Erythroblast (primary cell): Measurements from ENCODE around the gene ILRUN.

Experiments
- GATA1 ChIP-seq: IDR thresholded peaks from 2 replicates; pipeline ENCODE4 v1.6.1; 2011; ENCODE audit warnings: low read depth, mild to moderate bottlenecking, control low read depth, low read length, moderate library complexity
- POLR2A ChIP-seq: IDR thresholded peaks from 2 replicates; pipeline ENCODE4 v1.6.1; 2011; ENCODE audit warnings: mild to moderate bottlenecking, low read length

DNA sequence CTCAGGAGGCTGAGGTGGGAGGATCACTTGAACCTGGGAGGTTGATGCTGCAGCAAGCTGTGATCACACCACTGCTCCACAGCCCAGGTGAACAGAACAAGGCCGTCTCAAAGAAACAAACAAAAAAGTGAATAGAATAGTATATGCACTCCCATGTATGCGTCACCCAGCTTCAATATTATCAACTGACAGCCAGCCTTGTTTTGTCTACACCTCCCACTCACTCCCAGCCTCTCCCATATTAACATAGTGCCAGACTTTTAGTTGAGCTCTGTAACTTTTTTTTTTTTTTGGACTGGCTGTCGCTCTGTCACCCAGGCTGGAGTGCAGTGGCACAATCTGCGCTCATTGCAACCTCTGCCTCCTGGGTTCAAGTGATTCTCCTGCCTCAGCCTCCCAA is 18.1 kb upstream of the ILRUN start:
- no peak for TF ChIP-seq POLR2A
- no peak for TF ChIP-seq GATA1
